ENCODE data around the gene ALG8.

ALG8 gene

GRCh38 chr11:78147807-78148206 lies 8.4 kb upstream of the ALG8 start:
- H3K9me3 ChIP-seq: no peaks in the 10 kb centered on the region
- peaks cover 13% of the 10 kb centered on the region for H3K4me1 ChIP-seq
- H3K4me3 ChIP-seq: no peak overlapping the region
- H3K36me3 ChIP-seq (replicated peaks): no peaks in the 10 kb centered on the region
- no peak for DNase-seq (ENCODE audit: low spot score in 2 of 2)
- H3K27me3 ChIP-seq (ENCODE audit: low read depth): no peaks in the 10 kb centered on the region
- in situ Hi-C loops (cut with MboI; ENCODE audit: low sequenced_read_pairs): no loop called here

DNA sequence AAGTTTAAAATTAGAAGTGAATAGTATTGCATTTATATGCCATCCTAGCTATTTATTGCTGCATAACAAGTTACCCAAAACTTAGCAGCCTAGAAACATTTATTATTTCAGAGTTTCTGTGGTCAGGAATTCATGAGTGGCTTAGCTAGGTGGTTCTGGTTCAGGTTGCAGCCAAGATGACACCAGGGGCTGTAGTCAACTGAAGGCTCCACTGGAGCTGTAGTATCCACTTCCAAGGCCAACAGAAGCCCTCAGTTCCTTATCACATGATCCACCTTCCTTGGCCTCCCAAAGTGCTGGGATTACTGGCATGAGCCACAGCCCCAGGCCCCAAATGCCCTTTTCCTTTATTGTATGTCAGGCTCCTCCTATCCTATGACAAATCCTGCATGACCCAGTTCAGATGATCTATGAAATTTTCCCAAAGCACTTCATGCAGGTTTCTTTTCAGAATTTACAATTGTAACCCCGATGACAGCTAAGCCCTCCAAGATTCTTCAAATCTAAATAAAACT lies 6.1 kb upstream of the ALG8 start:
- in situ Hi-C loops (cut with MboI; ENCODE audit: low sequenced_read_pairs): no loop called here
- Histone ChIP-seq H3K36me3 (replicated peaks) (no peaks in the 10 kb centered on the region), H3K4me3 (no peak overlapping the region), H3K27me3 (ENCODE audit: low read depth) (no peaks in the 10 kb centered on the region), H3K4me1 (peaks cover 7% of the 10 kb centered on the region), H3K9me3 (no peaks in the 10 kb centered on the region)
- no peak for DNase-seq (ENCODE audit: low spot score in 2 of 2)

DNA sequence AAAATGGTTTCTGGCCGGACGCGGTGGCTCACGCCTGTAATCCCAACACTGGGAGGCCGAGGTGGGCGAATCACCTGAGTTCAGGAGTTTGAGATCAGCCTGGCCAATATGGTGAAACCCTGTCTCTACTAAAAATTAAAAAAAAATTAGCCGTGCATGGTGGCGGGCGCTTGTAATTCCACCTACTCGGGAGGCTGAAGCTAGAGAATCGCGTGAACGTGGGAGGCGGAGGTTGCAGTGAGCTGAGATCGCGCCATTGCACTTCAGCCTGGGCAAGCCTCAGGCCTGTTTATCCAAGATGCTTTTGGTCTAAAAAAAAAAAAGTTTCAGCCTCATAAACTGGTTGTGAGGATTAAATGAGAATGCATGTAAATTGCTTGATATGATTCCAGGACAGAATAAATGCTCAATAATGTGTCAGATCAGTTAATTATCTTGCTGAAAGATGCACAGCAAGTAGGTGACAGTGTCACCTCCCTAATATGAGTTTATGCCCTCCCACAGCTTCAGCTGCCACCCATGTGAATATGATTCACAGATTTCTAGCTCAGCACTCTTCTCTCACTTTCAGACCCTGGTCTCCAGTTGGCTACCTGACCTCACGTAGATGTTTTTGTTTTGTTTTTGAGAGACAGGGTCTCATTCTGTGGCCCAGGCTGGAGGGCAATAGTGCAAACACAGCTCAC lies 1.1 kb upstream of the ALG8 start:
- H3K9me3 ChIP-seq: no peaks in the 10 kb centered on the region
- H3K27me3 ChIP-seq (ENCODE audit: low read depth): no peaks in the 10 kb centered on the region
- H3K4me3 ChIP-seq: peak overlapping the region; percentile 53
- H3K4me1 ChIP-seq: peaks cover 20% of the 10 kb centered on the region
- DNase-seq (ENCODE audit: low spot score in 2 of 2): no peak
- H3K36me3 ChIP-seq (replicated peaks): peaks cover 2% of the 10 kb centered on the region; the same call in 1 of the 2 replicates
- in situ Hi-C loops (cut with MboI; ENCODE audit: low sequenced_read_pairs): no loop called here

DNA sequence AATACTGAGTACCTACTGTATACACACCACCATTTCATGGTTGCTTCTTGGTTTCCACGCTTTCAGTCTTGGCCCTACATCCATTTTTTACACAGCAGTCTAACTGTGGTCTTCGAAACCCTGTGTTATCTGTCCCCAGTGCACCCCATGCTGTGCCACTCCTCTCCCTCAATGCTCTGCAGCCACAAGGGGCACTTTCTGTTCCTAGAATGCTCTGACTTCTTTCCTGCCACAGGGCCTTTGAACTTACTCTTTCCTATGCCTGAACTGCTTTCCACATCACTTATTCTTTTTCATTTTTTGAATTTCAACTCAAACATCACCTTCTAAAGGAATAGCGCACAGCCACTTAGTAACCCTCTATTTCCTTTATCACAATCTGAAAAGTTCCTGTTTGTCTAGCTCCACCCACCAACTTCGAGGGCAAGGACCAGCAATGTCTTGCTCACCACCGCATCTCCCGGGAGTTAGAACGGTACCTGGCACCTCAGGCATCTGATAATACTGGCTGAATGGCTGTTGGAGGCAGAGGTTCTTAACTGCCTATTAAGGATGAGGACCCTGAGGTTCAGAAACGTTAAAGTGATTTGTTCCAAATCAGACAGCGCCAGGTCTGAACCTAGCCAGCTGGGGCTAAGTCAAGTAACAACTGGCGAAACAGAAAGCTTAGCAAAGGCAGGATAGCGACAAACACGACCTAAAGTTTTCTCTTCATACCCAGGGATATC lies 568 bp downstream of the ALG8 start:
- Histone ChIP-seq H3K36me3 (replicated peaks) (peaks cover 13% of the 10 kb centered on the region), H3K4me3 (peak overlapping the region; percentile 53), H3K4me1 (peaks cover 18% of the 10 kb centered on the region), H3K9me3 (no peaks in the 10 kb centered on the region), H3K27me3 (ENCODE audit: low read depth) (no peaks in the 10 kb centered on the region)
- in situ Hi-C loops (cut with MboI; ENCODE audit: low sequenced_read_pairs): no loop called here
- peak; percentile 41 to 52 for DNase-seq (ENCODE audit: low spot score in 2 of 2)

- no peak overlapping the region for H3K4me3 ChIP-seq
- H3K36me3 ChIP-seq (replicated peaks): peaks cover 13% of the 10 kb centered on the region
- peak in 1 of 2 experiments; percentile 32 for DNase-seq (ENCODE audit: low spot score in 2 of 2)
- in situ Hi-C loops (cut with MboI; ENCODE audit: low sequenced_read_pairs): no loop called here
- H3K27me3 ChIP-seq (ENCODE audit: low read depth): no peaks in the 10 kb centered on the region
- H3K9me3 ChIP-seq: no peaks in the 10 kb centered on the region
- H3K4me1 ChIP-seq: peaks cover 18% of the 10 kb centered on the region
Measured at GRCh38 chr11:78138291-78138690, 1.1 kb downstream of the ALG8 start.

GRCh38 chr11:78132475-78132874 lies 7.0 kb downstream of the ALG8 start:
- H3K9me3 ChIP-seq: no peaks in the 10 kb centered on the region
- no peak overlapping the region for H3K4me3 ChIP-seq
- no peaks in the 10 kb centered on the region for H3K27me3 ChIP-seq (ENCODE audit: low read depth)
- peaks cover 17% of the 10 kb centered on the region for H3K36me3 ChIP-seq (replicated peaks)
- in situ Hi-C loops (cut with MboI; ENCODE audit: low sequenced_read_pairs): no loop called here
- H3K4me1 ChIP-seq: no peaks in the 10 kb centered on the region; the same call in 1 of the 2 replicates
- no peak for DNase-seq (ENCODE audit: low spot score in 2 of 2)

- in situ Hi-C loops (cut with MboI; ENCODE audit: low sequenced_read_pairs): no loop called here
- Histone ChIP-seq H3K4me1 (peaks cover 2% of the 10 kb centered on the region), H3K27me3 (ENCODE audit: low read depth) (no peaks in the 10 kb centered on the region), H3K4me3 (no peak overlapping the region), H3K9me3 (no peaks in the 10 kb centered on the region), H3K36me3 (replicated peaks) (peaks cover 17% of the 10 kb centered on the region)
- no peak for DNase-seq (ENCODE audit: low spot score in 2 of 2)
Measured at GRCh38 chr11:78131956-78132355, 7.5 kb downstream of the ALG8 start.

- Histone ChIP-seq H3K4me3 (no peak overlapping the region), H3K36me3 (replicated peaks) (peaks cover 18% of the 10 kb centered on the region), H3K27me3 (ENCODE audit: low read depth) (no peaks in the 10 kb centered on the region), H3K9me3 (no peaks in the 10 kb centered on the region), H3K4me1 (peaks cover 7% of the 10 kb centered on the region)
- DNase-seq (ENCODE audit: low spot score in 2 of 2): no peak
- in situ Hi-C loops (cut with MboI; ENCODE audit: low sequenced_read_pairs): no loop called here
Measured at GRCh38 chr11:78127403-78127802, 12.0 kb downstream of the ALG8 start.

DNA sequence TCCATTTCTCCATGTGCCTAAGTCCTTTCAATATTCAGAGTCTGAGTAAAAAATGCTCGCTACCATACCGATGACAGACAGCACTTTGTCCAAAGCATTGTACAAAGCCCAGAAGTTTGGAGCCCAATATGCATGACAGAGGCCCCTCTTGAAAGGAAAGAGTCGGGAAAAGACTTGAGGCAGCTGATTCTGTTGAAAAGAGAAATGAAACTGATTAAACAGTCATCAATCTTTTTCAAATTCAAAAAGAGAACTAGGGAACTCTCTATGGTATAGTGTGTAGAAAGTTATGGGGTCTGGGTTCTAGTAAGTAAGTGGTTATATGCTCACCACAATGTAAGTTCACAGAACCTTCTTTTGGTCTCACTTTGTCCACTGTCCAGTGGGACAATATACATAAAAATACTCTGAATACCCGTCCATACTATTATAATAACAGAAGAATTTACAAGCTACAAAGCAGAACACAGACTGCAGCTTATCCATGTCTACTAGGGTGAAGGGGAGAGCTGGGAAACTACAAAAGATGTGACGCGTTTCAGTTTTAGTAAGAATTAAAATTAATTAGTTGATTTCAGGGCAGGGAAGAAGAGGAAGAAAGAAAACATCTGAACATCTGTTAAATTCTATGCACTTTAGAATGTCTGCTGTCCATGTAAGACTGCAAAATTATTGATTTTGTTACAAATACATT lies 26.7 kb downstream of the ALG8 start:
- in situ Hi-C loops (cut with MboI; ENCODE audit: low sequenced_read_pairs): no loop called here
- Histone ChIP-seq H3K36me3 (replicated peaks) (peaks cover 18% of the 10 kb centered on the region), H3K4me3 (no peak overlapping the region), H3K4me1 (peaks cover 37% of the 10 kb centered on the region), H3K9me3 (no peaks in the 10 kb centered on the region), H3K27me3 (ENCODE audit: low read depth) (no peaks in the 10 kb centered on the region)
- DNase-seq (ENCODE audit: low spot score in 2 of 2): peak; percentile 82 to 100

GRCh38 chr11:78111298-78111697 lies 28.1 kb downstream of the ALG8 start:
- no peaks in the 10 kb centered on the region for H3K9me3 ChIP-seq
- H3K36me3 ChIP-seq (replicated peaks): peaks cover 19% of the 10 kb centered on the region
- no peak for DNase-seq (ENCODE audit: low spot score in 2 of 2)
- H3K4me3 ChIP-seq: no peak overlapping the region
- H3K4me1 ChIP-seq: peaks cover 37% of the 10 kb centered on the region
- in situ Hi-C loops (cut with MboI; ENCODE audit: low sequenced_read_pairs): no loop called here
- no peaks in the 10 kb centered on the region for H3K27me3 ChIP-seq (ENCODE audit: low read depth)

DNA sequence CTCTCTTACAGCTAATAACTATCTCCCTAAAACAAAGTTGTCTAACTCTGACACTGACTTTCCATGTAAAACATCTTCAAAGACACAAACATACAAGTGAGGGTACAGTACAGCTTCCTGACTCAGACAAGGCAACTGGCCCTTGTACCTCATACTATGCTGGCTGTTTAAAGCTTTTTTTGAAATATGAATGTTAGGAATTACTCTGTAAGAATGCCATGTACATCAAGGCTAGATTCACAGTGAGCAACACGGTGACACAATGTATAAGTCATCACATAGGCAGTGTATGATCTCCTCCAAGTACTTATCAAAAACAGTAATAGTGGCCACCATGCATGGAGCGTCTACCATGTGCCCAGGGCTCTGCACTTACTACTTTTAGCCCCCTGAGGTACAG lies 28.6 kb downstream of the ALG8 start:
- peaks cover 37% of the 10 kb centered on the region for H3K4me1 ChIP-seq
- H3K36me3 ChIP-seq (replicated peaks): peaks cover 19% of the 10 kb centered on the region
- no peaks in the 10 kb centered on the region for H3K9me3 ChIP-seq
- no peak for DNase-seq (ENCODE audit: low spot score in 2 of 2)
- H3K4me3 ChIP-seq: no peak overlapping the region
- no peaks in the 10 kb centered on the region for H3K27me3 ChIP-seq (ENCODE audit: low read depth)
- in situ Hi-C loops (cut with MboI; ENCODE audit: low sequenced_read_pairs): no loop called here

DNA sequence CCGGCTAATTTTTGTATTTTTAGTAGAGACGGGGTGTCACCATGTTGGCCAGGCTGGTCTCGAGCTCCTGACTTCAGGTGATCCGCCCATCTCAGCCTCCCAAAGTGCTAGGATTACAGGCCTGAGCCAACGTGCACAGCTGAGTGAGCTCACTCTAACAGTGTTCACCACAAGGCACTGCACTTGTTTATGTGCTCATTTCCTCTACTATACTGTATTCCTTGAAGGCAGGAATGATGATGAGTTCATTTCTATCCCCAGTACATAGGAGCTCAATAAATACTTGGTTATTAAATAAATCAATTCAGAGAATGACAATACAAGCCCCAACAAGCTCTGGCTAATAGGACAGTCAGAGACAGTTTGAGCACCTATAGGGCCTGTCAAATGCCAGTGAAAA lies 29.1 kb downstream of the ALG8 start:
- peaks cover 37% of the 10 kb centered on the region for H3K4me1 ChIP-seq
- H3K36me3 ChIP-seq (replicated peaks): peaks cover 19% of the 10 kb centered on the region
- in situ Hi-C loops (cut with MboI; ENCODE audit: low sequenced_read_pairs): no loop called here
- H3K4me3 ChIP-seq: no peak overlapping the region
- DNase-seq (ENCODE audit: low spot score in 2 of 2): no peak
- H3K27me3 ChIP-seq (ENCODE audit: low read depth): no peaks in the 10 kb centered on the region
- no peaks in the 10 kb centered on the region for H3K9me3 ChIP-seq

- Histone ChIP-seq H3K9me3 (no peaks in the 10 kb centered on the region), H3K27me3 (ENCODE audit: low read depth) (no peaks in the 10 kb centered on the region), H3K36me3 (replicated peaks) (peaks cover 20% of the 10 kb centered on the region), H3K4me3 (no peak overlapping the region), H3K4me1 (peaks cover 36% of the 10 kb centered on the region)
- in situ Hi-C loops (cut with MboI; ENCODE audit: low sequenced_read_pairs): no loop called here
- DNase-seq (ENCODE audit: low spot score in 2 of 2): peak; percentile 50 to 68
Measured at GRCh38 chr11:78109081-78110015, 30.1 kb downstream of the ALG8 start.
